ENCODE measurements around the gene SLC41A3. TPM values are rescaled to one million over a fixed set of nuclear protein-coding genes. Genes with fewer than 3 reads are reported as not detected.

SLC41A3 gene
- total and polyA plus RNA-seq, 4 donors = 9.3 to 19.8 (median 12.7) TPM

GRCh38 chr3:126109146-126109879, 25.4 kb upstream of the SLC41A3 start:
- H3K36me3 ChIP-seq (ENCODE audit: control insufficient read depth in 4 of 4, insufficient read depth in 3 of 4, low read depth in 1 of 4, low read length in 3 of 4) = peaks cover 18 to 91% (median 64%) of the 10 kb centered on the region in 4 donors

GRCh38 chr3:126108676-126109050, 24.7 kb upstream of the SLC41A3 start:
- Histone ChIP-seq H3K27ac (ENCODE audit: low read depth in 1 of 2, low read length in 2 of 2) (no peak overlapping the region), H3K4me3 (ENCODE audit: low read depth in 1 of 3, low read length in 3 of 3) (no peak overlapping the region), H3K9me3 (ENCODE audit: control insufficient read depth in 4 of 4, low read length in 3 of 4) (no peaks in the 10 kb centered on the region), H3K27me3 (ENCODE audit: control insufficient read depth in 4 of 4, insufficient read depth in 4 of 4, low read length in 3 of 4) (no peaks in the 10 kb centered on the region), H3K9ac (ENCODE audit: low read depth in 1 of 2, low read length in 2 of 2) (no peak overlapping the region), H3K4me1 (ENCODE audit: control insufficient read depth in 4 of 4, insufficient read depth in 4 of 4, low read length in 3 of 4) (no peaks in the 10 kb centered on the region), H3K36me3 (ENCODE audit: control insufficient read depth in 4 of 4, insufficient read depth in 3 of 4, low read depth in 1 of 4, low read length in 3 of 4) (peaks cover 18 to 91% (median 66%) of the 10 kb centered on the region in 4 donors)
- no peak for DNase-seq (ENCODE audit: low spot score)
- TF ChIP-seq, protein P1, sequence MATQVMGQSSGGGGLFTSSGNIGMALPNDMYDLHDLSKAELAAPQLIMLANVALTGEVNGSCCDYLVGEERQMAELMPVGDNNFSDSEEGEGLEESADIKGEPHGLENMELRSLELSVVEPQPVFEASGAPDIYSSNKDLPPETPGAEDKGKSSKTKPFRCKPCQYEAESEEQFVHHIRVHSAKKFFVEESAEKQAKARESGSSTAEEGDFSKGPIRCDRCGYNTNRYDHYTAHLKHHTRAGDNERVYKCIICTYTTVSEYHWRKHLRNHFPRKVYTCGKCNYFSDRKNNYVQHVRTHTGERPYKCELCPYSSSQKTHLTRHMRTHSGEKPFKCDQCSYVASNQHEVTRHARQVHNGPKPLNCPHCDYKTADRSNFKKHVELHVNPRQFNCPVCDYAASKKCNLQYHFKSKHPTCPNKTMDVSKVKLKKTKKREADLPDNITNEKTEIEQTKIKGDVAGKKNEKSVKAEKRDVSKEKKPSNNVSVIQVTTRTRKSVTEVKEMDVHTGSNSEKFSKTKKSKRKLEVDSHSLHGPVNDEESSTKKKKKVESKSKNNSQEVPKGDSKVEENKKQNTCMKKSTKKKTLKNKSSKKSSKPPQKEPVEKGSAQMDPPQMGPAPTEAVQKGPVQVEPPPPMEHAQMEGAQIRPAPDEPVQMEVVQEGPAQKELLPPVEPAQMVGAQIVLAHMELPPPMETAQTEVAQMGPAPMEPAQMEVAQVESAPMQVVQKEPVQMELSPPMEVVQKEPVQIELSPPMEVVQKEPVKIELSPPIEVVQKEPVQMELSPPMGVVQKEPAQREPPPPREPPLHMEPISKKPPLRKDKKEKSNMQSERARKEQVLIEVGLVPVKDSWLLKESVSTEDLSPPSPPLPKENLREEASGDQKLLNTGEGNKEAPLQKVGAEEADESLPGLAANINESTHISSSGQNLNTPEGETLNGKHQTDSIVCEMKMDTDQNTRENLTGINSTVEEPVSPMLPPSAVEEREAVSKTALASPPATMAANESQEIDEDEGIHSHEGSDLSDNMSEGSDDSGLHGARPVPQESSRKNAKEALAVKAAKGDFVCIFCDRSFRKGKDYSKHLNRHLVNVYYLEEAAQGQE (IDR thresholded peaks at IDR 0.05) = no peak
- TF ChIP-seq SP1 (IDR thresholded peaks at IDR 0.05) (no peak), YY1 (IDR thresholded peaks at IDR 0.05) (no peak), ZBTB33 (IDR thresholded peaks at IDR 0.05) (no peak)
- WGBS = 92% methylated on average over 5 of the region's 5 CpGs

More at GRCh38 chr3:126109146-126109879, 25.4 kb upstream of the SLC41A3 start:
- Histone ChIP-seq H3K4me1 (ENCODE audit: control insufficient read depth in 4 of 4, insufficient read depth in 4 of 4, low read length in 3 of 4) (no peaks in the 10 kb centered on the region), H3K27me3 (ENCODE audit: control insufficient read depth in 4 of 4, insufficient read depth in 4 of 4, low read length in 3 of 4) (no peaks in the 10 kb centered on the region), H3K9me3 (ENCODE audit: control insufficient read depth in 4 of 4, low read length in 3 of 4) (no peaks in the 10 kb centered on the region), H3K4me3 (ENCODE audit: low read depth in 1 of 3, low read length in 3 of 3) (no peak overlapping the region), H3K9ac (ENCODE audit: low read depth in 1 of 2, low read length in 2 of 2) (no peak overlapping the region), H3K27ac (ENCODE audit: low read depth in 1 of 2, low read length in 2 of 2) (no peak overlapping the region)
- 88% methylated on average over 13 of the region's 13 CpGs for WGBS
- DNase-seq (ENCODE audit: low spot score) = peak; percentile 23
- no peak for TF ChIP-seq GABPA (IDR thresholded peaks at IDR 0.05 in 1 of 2, conservative IDR thresholded peaks at IDR 0.05 in 1 of 2)
- no peak for TF ChIP-seq NR2F2 (IDR thresholded peaks at IDR 0.05)
- TF ChIP-seq MAX (IDR thresholded peaks at IDR 0.05) = no peak
- no peak for TF ChIP-seq HNF4G (IDR thresholded peaks at IDR 0.05)
- no peak for TF ChIP-seq RXRA (IDR thresholded peaks at IDR 0.05)
- TF ChIP-seq, protein P2, sequence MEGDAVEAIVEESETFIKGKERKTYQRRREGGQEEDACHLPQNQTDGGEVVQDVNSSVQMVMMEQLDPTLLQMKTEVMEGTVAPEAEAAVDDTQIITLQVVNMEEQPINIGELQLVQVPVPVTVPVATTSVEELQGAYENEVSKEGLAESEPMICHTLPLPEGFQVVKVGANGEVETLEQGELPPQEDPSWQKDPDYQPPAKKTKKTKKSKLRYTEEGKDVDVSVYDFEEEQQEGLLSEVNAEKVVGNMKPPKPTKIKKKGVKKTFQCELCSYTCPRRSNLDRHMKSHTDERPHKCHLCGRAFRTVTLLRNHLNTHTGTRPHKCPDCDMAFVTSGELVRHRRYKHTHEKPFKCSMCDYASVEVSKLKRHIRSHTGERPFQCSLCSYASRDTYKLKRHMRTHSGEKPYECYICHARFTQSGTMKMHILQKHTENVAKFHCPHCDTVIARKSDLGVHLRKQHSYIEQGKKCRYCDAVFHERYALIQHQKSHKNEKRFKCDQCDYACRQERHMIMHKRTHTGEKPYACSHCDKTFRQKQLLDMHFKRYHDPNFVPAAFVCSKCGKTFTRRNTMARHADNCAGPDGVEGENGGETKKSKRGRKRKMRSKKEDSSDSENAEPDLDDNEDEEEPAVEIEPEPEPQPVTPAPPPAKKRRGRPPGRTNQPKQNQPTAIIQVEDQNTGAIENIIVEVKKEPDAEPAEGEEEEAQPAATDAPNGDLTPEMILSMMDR (IDR thresholded peaks at IDR 0.05; ENCODE audit: low read depth, low read length, missing input control) = no peak
- TF ChIP-seq TAF1 (conservative IDR thresholded peaks at IDR 0.05) = no peak

All from liver (tissue), 9 donors.